Astrocyte (in vitro differentiated cells and primary cell): Measurements from ENCODE around the gene C9. TPM values are rescaled to one million over a fixed set of nuclear protein-coding genes. Genes with fewer than 3 reads are reported as not detected.

Source experiments
- DNase-seq: peaks from one replicate; pipeline ENCODE4 v3.0.0-alpha.2; 2010; ENCODE audit warnings: low read depth
- FAIRE-seq: peaks from 2 replicates; lab custom pipeline; 2011; peaks lifted over from hg19 to GRCh38; lab: Jason Lieb, UNC
- H2AFZ ChIP-seq: 2 replicates; pipeline ENCODE4 v1.6.0; 2012; ENCODE audit warnings: low read depth, low read length, inconsistent platforms
- H3K27ac ChIP-seq: 2 replicates; pipeline ENCODE4 v1.5.1; 2011; ENCODE audit warnings: low read depth, low read length, inconsistent platforms
- H3K27me3 ChIP-seq: 2 replicates; pipeline ENCODE4 v1.6.0; 2011; ENCODE audit warnings: low read length, inconsistent platforms; ENCODE audit not compliant: insufficient read depth
- H3K36me3 ChIP-seq: 2 replicates; pipeline ENCODE4 v1.5.1; 2011; ENCODE audit warnings: low read length, inconsistent platforms; ENCODE audit not compliant: insufficient read depth
- H3K4me1 ChIP-seq: 2 replicates; pipeline ENCODE4 v1.5.1; 2011; ENCODE audit warnings: low read length, inconsistent platforms; ENCODE audit not compliant: insufficient read depth
- H3K4me2 ChIP-seq: 2 replicates; pipeline ENCODE4 v1.6.0; 2012; ENCODE audit warnings: low read length, inconsistent platforms
- H3K4me3 ChIP-seq: 2 replicates; pipeline ENCODE4 v1.5.1; 2011; ENCODE audit warnings: low read depth, mild to moderate bottlenecking, low read length, inconsistent platforms; ENCODE audit not compliant: insufficient read depth
- H3K79me2 ChIP-seq: 2 replicates; pipeline ENCODE4 v1.6.0; 2012; ENCODE audit warnings: mild to moderate bottlenecking, low read length, inconsistent platforms; ENCODE audit not compliant: insufficient read depth
- H3K9ac ChIP-seq: 2 replicates; pipeline ENCODE4 v1.6.0; 2012; ENCODE audit warnings: mild to moderate bottlenecking, low read length, inconsistent platforms
- H3K9me3 ChIP-seq: 2 replicates; pipeline ENCODE4 v1.5.1; 2012; ENCODE audit warnings: low read depth, mild to moderate bottlenecking, low read length, inconsistent platforms; ENCODE audit not compliant: insufficient read depth
- H4K20me1 ChIP-seq: 2 replicates; pipeline ENCODE4 v1.6.0; 2012; ENCODE audit warnings: low read length, inconsistent platforms; ENCODE audit not compliant: insufficient read depth
- H3K27ac Mint-ChIP-seq: one replicate; pipeline ENCODE4 v1.8.0; 2021; ENCODE audit warnings: mild to moderate bottlenecking, mixed read lengths; ENCODE audit not compliant: unreplicated experiment
- H3K27me3 Mint-ChIP-seq: one replicate; pipeline ENCODE4 v1.8.0; 2021; ENCODE audit warnings: low read depth, mixed read lengths; ENCODE audit not compliant: unreplicated experiment
- H3K36me3 Mint-ChIP-seq: one replicate; pipeline ENCODE4 v1.8.0; 2021; ENCODE audit warnings: low read depth, mixed read lengths; ENCODE audit not compliant: unreplicated experiment
- H3K4me1 Mint-ChIP-seq: one replicate; pipeline ENCODE4 v1.8.0; 2021; ENCODE audit warnings: low read depth, mixed read lengths; ENCODE audit not compliant: unreplicated experiment
- H3K4me3 Mint-ChIP-seq: one replicate; pipeline ENCODE4 v1.8.0; 2021; ENCODE audit warnings: mild to moderate bottlenecking, moderate library complexity, mixed read lengths; ENCODE audit not compliant: unreplicated experiment
- H3K9me3 Mint-ChIP-seq: one replicate; pipeline ENCODE4 v1.8.0; 2021; ENCODE audit warnings: mild to moderate bottlenecking, mixed read lengths; ENCODE audit not compliant: unreplicated experiment
- EZH2 ChIP-seq: IDR thresholded peaks from 2 replicates; pipeline ENCODE4 v1.6.1; 2012; ENCODE audit warnings: mild to moderate bottlenecking, low read length, inconsistent platforms; ENCODE audit not compliant: insufficient read depth
- total RNA-seq: library from RNA; stranded (reverse); gene quantifications from 2 replicates; pipeline ENCODE4 v1.2.1, GENCODE V29; 2021
- TF ChIP-seq, protein P1 (sequence below): IDR thresholded peaks from 2 replicates; pipeline ENCODE4 v1.5.1; 2011; ENCODE audit warnings: low read depth, mild to moderate bottlenecking, inconsistent platforms, low read length, moderate library complexity; ENCODE audit not compliant: insufficient read depth

C9 gene
- total RNA-seq, 1 donor from 2014 or later, result 0.07 TPM

GRCh38 chr5:39356263-39356662 is 8.0 kb downstream of the C9 start:
- H3K9me3 ChIP-seq, result peaks cover 2% of the 10 kb centered on the region
- H3K4me3 ChIP-seq, result no peak overlapping the region
- no peak overlapping the region for H3K27ac ChIP-seq
- no peaks in the 10 kb centered on the region for H3K4me1 ChIP-seq
- no peak overlapping the region for H3K27ac Mint-ChIP-seq
- no peaks in the 10 kb centered on the region for H3K36me3 Mint-ChIP-seq
- H3K4me3 Mint-ChIP-seq, result no peak overlapping the region
- peaks cover 2% of the 10 kb centered on the region for H3K27me3 ChIP-seq
- H3K9ac ChIP-seq, result no peak overlapping the region
- H3K9me3 Mint-ChIP-seq, result peaks cover 8% of the 10 kb centered on the region
- H2AFZ ChIP-seq, result no peak overlapping the region
- H3K36me3 ChIP-seq, result no peaks in the 10 kb centered on the region
- FAIRE-seq, result no peak
- H3K79me2 ChIP-seq, result no peaks in the 10 kb centered on the region
- H3K27me3 Mint-ChIP-seq, result no peaks in the 10 kb centered on the region
- no peak overlapping the region for H3K4me2 ChIP-seq
- H4K20me1 ChIP-seq, result no peaks in the 10 kb centered on the region
- no peak for DNase-seq
- TF ChIP-seq EZH2, result no peak
- TF ChIP-seq, protein P1, sequence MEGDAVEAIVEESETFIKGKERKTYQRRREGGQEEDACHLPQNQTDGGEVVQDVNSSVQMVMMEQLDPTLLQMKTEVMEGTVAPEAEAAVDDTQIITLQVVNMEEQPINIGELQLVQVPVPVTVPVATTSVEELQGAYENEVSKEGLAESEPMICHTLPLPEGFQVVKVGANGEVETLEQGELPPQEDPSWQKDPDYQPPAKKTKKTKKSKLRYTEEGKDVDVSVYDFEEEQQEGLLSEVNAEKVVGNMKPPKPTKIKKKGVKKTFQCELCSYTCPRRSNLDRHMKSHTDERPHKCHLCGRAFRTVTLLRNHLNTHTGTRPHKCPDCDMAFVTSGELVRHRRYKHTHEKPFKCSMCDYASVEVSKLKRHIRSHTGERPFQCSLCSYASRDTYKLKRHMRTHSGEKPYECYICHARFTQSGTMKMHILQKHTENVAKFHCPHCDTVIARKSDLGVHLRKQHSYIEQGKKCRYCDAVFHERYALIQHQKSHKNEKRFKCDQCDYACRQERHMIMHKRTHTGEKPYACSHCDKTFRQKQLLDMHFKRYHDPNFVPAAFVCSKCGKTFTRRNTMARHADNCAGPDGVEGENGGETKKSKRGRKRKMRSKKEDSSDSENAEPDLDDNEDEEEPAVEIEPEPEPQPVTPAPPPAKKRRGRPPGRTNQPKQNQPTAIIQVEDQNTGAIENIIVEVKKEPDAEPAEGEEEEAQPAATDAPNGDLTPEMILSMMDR, result no peak
- no peaks in the 10 kb centered on the region for H3K4me1 Mint-ChIP-seq

DNA sequence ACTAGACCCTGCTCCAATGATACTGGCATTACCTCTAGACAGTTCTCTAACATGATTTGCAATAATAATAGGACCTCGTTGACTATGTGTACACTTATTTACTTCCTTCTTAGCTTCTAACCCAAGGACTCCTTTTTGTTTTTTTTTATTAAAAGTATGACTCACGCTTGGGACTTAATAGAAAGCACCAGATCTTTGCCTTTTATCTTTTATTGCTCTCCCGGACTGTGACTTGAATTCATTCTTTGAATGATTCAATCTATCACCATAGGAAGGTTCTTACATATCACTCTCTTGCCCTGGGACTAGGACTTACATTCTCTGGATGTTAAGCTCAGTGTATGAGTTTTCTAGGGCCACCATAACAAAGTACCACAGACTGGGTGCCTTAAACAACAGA is 9.0 kb downstream of the C9 start:
- Mint-ChIP-seq H3K4me3 (no peak overlapping the region), H3K36me3 (no peaks in the 10 kb centered on the region), H3K4me1 (no peaks in the 10 kb centered on the region), H3K9me3 (peaks cover 11% of the 10 kb centered on the region), H3K27me3 (no peaks in the 10 kb centered on the region), H3K27ac (no peak overlapping the region)
- Histone ChIP-seq H3K9ac (no peak overlapping the region), H3K79me2 (no peaks in the 10 kb centered on the region), H3K4me1 (no peaks in the 10 kb centered on the region), H3K27ac (no peak overlapping the region), H3K9me3 (peaks cover 2% of the 10 kb centered on the region), H4K20me1 (no peaks in the 10 kb centered on the region), H3K4me2 (no peak overlapping the region), H3K4me3 (no peak overlapping the region), H2AFZ (no peak overlapping the region), H3K36me3 (no peaks in the 10 kb centered on the region), H3K27me3 (peaks cover 2% of the 10 kb centered on the region)
- TF ChIP-seq, protein P1, result no peak
- TF ChIP-seq EZH2, result no peak
- FAIRE-seq (no peak), DNase-seq (no peak)

GRCh38 chr5:39353717-39354399 is 10.4 kb downstream of the C9 start:
- Histone ChIP-seq H3K4me1 (no peaks in the 10 kb centered on the region), H3K9ac (no peak overlapping the region), H3K4me2 (no peak overlapping the region), H3K27ac (no peak overlapping the region), H3K79me2 (no peaks in the 10 kb centered on the region), H3K4me3 (no peak overlapping the region), H2AFZ (no peak overlapping the region), H3K9me3 (no peaks in the 10 kb centered on the region), H3K36me3 (no peaks in the 10 kb centered on the region), H3K27me3 (peaks cover 2% of the 10 kb centered on the region), H4K20me1 (no peaks in the 10 kb centered on the region)
- no peak for DNase-seq
- no peak overlapping the region for H3K4me3 Mint-ChIP-seq
- H3K36me3 Mint-ChIP-seq, result no peaks in the 10 kb centered on the region
- no peaks in the 10 kb centered on the region for H3K27me3 Mint-ChIP-seq
- no peak for TF ChIP-seq EZH2
- TF ChIP-seq, protein P1, result no peak
- H3K9me3 Mint-ChIP-seq, result peaks cover 13% of the 10 kb centered on the region
- H3K27ac Mint-ChIP-seq, result no peak overlapping the region
- FAIRE-seq, result no peak
- H3K4me1 Mint-ChIP-seq, result no peaks in the 10 kb centered on the region
